Smooth muscle cell (in vitro differentiated cells): ENCODE results near the gene AP2B1. TPM values are rescaled to one million over a fixed set of nuclear protein-coding genes. Genes with fewer than 3 reads are reported as not detected.

Experiments
- DNase-seq: peaks from one replicate; lab custom pipeline; 2025; ENCODE audit not compliant: unreplicated experiment; lab: John Stamatoyannopoulos, UW
- H2AFZ ChIP-seq: fragments of 200-600 bp; sonication (generic); 2 replicates; pipeline ENCODE4 v1.6.0; 2016; ENCODE audit warnings: antibody characterized with exemption, low read depth, mild to moderate bottlenecking
- H3F3A ChIP-seq: fragments of 200-600 bp; sonication (generic); 2 replicates; pipeline ENCODE4 v1.6.0; 2017; ENCODE audit warnings: antibody characterized with exemption, low read depth
- H3K27ac ChIP-seq: fragments of 200-600 bp; sonication (generic); 2 replicates; pipeline ENCODE4 v1.5.1; 2016; ENCODE audit warnings: low read depth, mild to moderate bottlenecking
- H3K27me3 ChIP-seq: fragments of 200-600 bp; sonication (generic); 2 replicates; pipeline ENCODE4 v1.6.1; 2016; ENCODE audit warnings: low read depth, mild to moderate bottlenecking
- H3K36me3 ChIP-seq: fragments of 200-600 bp; sonication (generic); 2 replicates; pipeline ENCODE4 v1.5.1; 2016; ENCODE audit warnings: low read depth
- H3K4me1 ChIP-seq: fragments of 200-600 bp; sonication (generic); 2 replicates; pipeline ENCODE4 v1.5.1; 2016; ENCODE audit warnings: low read depth
- H3K4me2 ChIP-seq: fragments of 200-600 bp; sonication (generic); 2 replicates; pipeline ENCODE4 v1.6.0; 2016; ENCODE audit warnings: mild to moderate bottlenecking
- H3K4me3 ChIP-seq: fragments of 200-600 bp; sonication (generic); 2 replicates; pipeline ENCODE4 v1.5.1; 2016; ENCODE audit warnings: mild to moderate bottlenecking
- H3K79me2 ChIP-seq: fragments of 200-600 bp; sonication (generic); 2 replicates; pipeline ENCODE4 v1.6.0; 2016; ENCODE audit warnings: low read depth, mild to moderate bottlenecking
- H3K9ac ChIP-seq: fragments of 200-600 bp; sonication (generic); 2 replicates; pipeline ENCODE4 v1.6.0; 2016; ENCODE audit warnings: low read depth
- H3K9me3 ChIP-seq: fragments of 200-600 bp; sonication (generic); replicated peaks from 2 replicates; pipeline ENCODE4 v1.5.1; 2016; ENCODE audit warnings: low read depth
- H4K20me1 ChIP-seq: fragments of 200-600 bp; sonication (generic); 2 replicates; pipeline ENCODE4 v1.6.0; 2016; ENCODE audit warnings: low read depth
- CTCF ChIP-seq: fragments of 200-600 bp; sonication (generic); IDR thresholded peaks from 2 replicates; pipeline ENCODE4 v1.5.1; 2017; ENCODE audit warnings: borderline replicate concordance, mild to moderate bottlenecking, antibody characterized with exemption; ENCODE audit not compliant: insufficient read depth, poor library complexity, severe bottlenecking
- WGBS: methylation state at CpG from one replicate; pipeline ENCODE4 v1.1.7; 2016; ENCODE audit warnings: low lambda C conversion rate; 5-methylcytosine and 5-hydroxymethylcytosine counted together
- polyA plus RNA-seq: library from polyadenylated mRNA; unstranded; fragments of >200 nt; fragmentation: Nextera tagmentation; extraction: Ambion mirVana; gene quantifications from 2 replicates; pipeline ENCODE4 v1.2.1, GENCODE V29; 2016
- total RNA-seq: library from RNA; depleted of rRNA; stranded (reverse); fragments of >200 nt; gene quantifications from 2 replicates; pipeline ENCODE4 v1.2.3, GENCODE V29; 2014

The AP2B1 gene
- total and polyA plus RNA-seq, 2 experiments from 2014 or later: 58.5 to 92.3 TPM

DNA sequence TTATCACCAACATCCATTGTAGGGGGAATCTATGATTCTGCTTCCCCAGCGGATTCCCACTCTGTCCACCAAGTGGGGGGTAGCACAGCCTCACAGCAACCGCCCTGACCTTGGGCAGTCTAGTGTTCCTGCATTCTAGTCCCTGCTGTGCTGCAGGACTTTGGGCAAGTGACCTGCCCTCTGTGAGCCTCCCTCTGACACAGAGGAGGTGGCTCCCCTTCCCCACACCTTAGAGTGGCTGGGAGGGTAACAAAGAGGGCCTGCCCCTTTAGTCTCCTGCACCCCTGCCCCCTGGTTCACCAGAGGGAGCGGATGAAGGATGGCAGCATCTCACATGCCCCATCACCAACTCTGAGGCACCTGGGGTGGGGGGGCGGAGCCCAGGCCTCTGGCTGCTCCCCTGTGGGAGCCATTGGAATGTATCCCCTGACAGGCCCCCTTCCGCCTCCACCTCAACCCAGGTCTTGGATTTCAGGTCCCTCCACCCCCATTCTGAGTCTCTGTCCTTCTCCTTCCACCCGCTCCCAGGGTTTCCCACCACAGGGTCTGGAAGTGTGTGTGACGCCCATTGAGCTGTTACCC, 155.9 kb downstream of the AP2B1 start:
- no peak overlapping the region for H3K27ac ChIP-seq
- no peaks in the 10 kb centered on the region for H4K20me1 ChIP-seq
- no peaks in the 10 kb centered on the region for H3K79me2 ChIP-seq
- 87% methylated on average over 7 of the region's 7 CpGs for WGBS
- DNase-seq: no peak
- no peaks in the 10 kb centered on the region for H3K9me3 ChIP-seq
- no peak for TF ChIP-seq CTCF
- H3K4me1 ChIP-seq: no peaks in the 10 kb centered on the region
- H3K9ac ChIP-seq: no peak overlapping the region
- no peaks in the 10 kb centered on the region for H3F3A ChIP-seq
- H3K27me3 ChIP-seq: peaks cover 16% of the 10 kb centered on the region
- H2AFZ ChIP-seq: no peak overlapping the region
- no peak overlapping the region for H3K4me3 ChIP-seq
- H3K36me3 ChIP-seq: no peaks in the 10 kb centered on the region
- no peak overlapping the region for H3K4me2 ChIP-seq

GRCh38 chr17:35743626-35744328, 156.7 kb downstream of the AP2B1 start:
- H3K79me2 ChIP-seq: no peaks in the 10 kb centered on the region
- peaks cover 16% of the 10 kb centered on the region for H3K27me3 ChIP-seq
- H3K4me1 ChIP-seq: no peaks in the 10 kb centered on the region
- no peaks in the 10 kb centered on the region for H3K36me3 ChIP-seq
- H3K4me2 ChIP-seq: no peak overlapping the region
- peak; percentile 11 for DNase-seq
- no peaks in the 10 kb centered on the region for H4K20me1 ChIP-seq
- H2AFZ ChIP-seq: no peak overlapping the region
- no peak for TF ChIP-seq CTCF
- no peaks in the 10 kb centered on the region for H3K9me3 ChIP-seq
- H3F3A ChIP-seq: no peaks in the 10 kb centered on the region
- H3K27ac ChIP-seq: no peak overlapping the region
- no peak overlapping the region for H3K4me3 ChIP-seq
- WGBS: 50% methylated on average over 7 of the region's 7 CpGs
- H3K9ac ChIP-seq: no peak overlapping the region

DNA sequence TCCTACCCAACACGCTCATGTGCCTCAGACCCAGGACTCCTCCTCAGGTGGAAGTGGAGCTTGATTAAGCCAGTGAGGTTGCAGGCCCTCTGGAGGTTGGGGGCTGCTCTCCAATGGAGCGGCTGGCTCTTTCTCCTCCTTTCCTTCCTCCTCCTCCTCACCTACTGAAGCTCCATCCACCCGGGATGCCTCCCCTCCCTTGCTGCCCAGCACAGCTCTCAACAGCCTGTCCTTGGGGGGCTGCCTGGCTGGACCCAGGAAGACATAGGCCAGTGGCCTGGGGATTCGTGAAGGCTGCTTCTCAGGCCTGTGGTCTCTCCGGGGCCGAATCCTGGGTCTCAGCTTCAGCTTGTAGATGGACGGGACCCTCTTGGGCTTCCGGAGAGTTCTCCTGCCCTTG, 157.7 kb downstream of the AP2B1 start:
- Histone ChIP-seq H4K20me1 (no peaks in the 10 kb centered on the region), H3K36me3 (no peaks in the 10 kb centered on the region), H2AFZ (no peak overlapping the region), H3K27me3 (peaks cover 24% of the 10 kb centered on the region), H3K4me3 (no peak overlapping the region), H3K4me1 (no peaks in the 10 kb centered on the region), H3K27ac (no peak overlapping the region), H3F3A (no peaks in the 10 kb centered on the region), H3K9me3 (no peaks in the 10 kb centered on the region), H3K9ac (no peak overlapping the region), H3K4me2 (no peak overlapping the region), H3K79me2 (no peaks in the 10 kb centered on the region)
- no peak for TF ChIP-seq CTCF
- WGBS: 89% methylated on average over 8 of the region's 8 CpGs
- no peak for DNase-seq

DNA sequence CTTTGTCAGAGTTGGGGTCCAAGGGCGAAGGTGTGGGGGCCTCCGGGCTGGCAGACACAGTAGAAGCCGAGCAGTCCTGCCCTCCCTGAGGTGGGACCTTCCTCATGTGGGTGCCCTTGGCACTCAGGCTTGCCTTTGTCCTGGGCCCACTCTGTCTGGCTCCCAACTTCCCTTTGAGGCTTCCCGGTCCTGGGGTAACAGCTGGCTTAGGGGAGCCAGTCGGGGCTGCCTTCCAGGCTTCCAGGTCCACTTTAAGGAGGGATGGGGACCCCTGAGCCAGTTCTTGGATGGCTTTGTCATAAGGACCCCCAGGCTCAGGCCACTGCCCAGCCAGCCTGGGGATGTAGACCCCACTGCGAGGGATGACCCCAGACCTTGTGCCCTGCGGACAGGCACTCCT, 158.1 kb downstream of the AP2B1 start:
- no peak overlapping the region for H3K4me3 ChIP-seq
- no peak overlapping the region for H3K27ac ChIP-seq
- H3K27me3 ChIP-seq: peaks cover 28% of the 10 kb centered on the region
- no peaks in the 10 kb centered on the region for H3K9me3 ChIP-seq
- no peaks in the 10 kb centered on the region for H4K20me1 ChIP-seq
- no peak overlapping the region for H3K4me2 ChIP-seq
- no peak overlapping the region for H2AFZ ChIP-seq
- H3K36me3 ChIP-seq: no peaks in the 10 kb centered on the region
- no peaks in the 10 kb centered on the region for H3F3A ChIP-seq
- no peaks in the 10 kb centered on the region for H3K4me1 ChIP-seq
- H3K9ac ChIP-seq: no peak overlapping the region
- no peak for TF ChIP-seq CTCF
- no peaks in the 10 kb centered on the region for H3K79me2 ChIP-seq
- 93% methylated on average over 7 of the region's 7 CpGs for whole genome bisulfite sequencing
- no peak for DNase-seq
